ENCODE results near the gene TNFSF10. TPM values are rescaled to one million over a fixed set of nuclear protein-coding genes. Genes with fewer than 3 reads are reported as not detected.
A peak's percentile ranks its signal among the peaks of the same experiment; 100 is the strongest.
"Not testable (repeated sequence)": the region's sequence is repeated elsewhere in the genome, so short reads cannot be mapped to it uniquely, and the experiment has no call there.

TNFSF10 gene
- total RNA-seq, 1 experiment from 2014 or later = 23.8 TPM

DNA sequence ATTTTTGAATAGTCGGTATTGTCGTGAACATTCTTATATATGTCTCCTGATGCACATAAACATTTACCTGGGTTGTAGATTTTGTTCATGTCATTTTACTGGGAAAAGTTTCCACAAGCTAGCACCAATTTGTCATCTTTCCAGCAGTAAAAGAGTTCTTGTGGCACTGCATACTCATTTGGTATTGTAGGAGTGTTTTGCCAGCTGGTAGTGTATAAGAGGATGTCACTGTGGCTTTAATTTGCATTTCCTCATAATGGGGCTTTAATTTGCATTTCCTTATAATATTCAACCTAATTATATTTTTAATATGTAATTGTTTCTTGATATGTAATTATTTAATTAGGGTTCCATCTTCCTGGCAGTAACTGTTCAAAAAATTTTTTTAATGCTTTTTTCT lies 21.2 kb upstream of the TNFSF10 start:
- DNase-seq (ENCODE audit: low read depth) = no peak

DNA sequence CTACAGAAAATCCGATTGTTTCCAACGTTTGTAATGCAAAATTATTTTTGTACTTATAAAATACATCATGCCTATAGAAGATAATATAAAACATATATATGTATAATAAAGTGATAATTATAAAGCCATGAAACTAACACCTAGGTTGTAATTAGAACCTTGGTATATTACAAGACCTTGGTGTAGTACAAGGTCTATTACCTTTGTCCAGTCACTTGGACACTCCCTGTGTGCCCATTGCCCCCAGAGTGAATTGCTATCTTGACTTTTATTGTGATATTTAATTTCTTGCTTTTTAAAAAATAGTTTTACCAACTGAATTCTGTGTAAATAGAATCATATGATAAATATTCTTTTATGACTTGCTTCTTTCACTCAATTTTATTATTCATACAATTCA lies 20.7 kb upstream of the TNFSF10 start:
- DNase-seq (ENCODE audit: low read depth) = no peak

GRCh38 chr3:172543419-172543818 lies 20.2 kb upstream of the TNFSF10 start:
- DNase-seq (ENCODE audit: low read depth) = no peak

DNA sequence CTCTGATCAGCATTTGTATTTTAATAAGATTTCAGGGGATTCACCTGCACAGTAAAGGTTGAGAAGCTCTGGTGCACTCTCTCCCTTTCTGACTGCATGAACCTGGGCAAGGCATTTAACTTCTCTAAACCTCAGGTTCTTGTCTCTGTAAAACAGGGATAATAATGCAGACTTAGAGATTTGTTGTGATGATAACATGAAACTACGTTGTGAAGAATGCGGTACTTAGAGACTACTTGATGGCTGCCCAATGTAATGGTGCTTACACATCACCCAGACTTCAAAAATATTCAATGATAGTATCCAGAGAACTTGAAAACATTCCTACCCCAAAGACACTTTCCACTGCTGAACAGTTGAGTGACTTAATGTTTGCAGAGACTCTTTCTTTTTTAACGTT lies 19.8 kb upstream of the TNFSF10 start:
- DNase-seq (ENCODE audit: low read depth) = no peak

GRCh38 chr3:172541945-172542488 lies 18.8 kb upstream of the TNFSF10 start:
- no peak for DNase-seq (ENCODE audit: low read depth)

DNA sequence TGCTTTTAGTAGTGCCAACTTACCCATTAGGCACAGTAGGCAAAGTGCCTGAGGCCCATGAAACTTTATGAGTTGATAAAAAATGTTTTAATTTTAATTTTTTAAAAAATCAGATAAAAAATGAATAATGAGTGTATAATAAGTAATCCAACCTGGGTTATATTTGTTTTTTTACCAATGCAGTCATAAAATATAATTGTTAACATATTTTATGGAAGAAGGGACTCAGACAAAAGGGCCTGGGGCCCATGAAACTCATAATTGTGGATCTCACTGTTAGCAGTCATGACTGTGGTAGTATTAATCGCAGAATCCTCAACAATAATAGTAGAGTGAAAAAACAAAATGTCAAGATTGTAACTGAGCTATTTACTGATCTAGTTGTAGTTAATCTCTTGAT lies 16.8 kb upstream of the TNFSF10 start:
- DNase-seq (ENCODE audit: low read depth) = no peak

- DNase-seq (ENCODE audit: low read depth) = no peak
These were observed 16.0 kb upstream of the TNFSF10 start for GRCh38 chr3:172539273-172539672.

DNA sequence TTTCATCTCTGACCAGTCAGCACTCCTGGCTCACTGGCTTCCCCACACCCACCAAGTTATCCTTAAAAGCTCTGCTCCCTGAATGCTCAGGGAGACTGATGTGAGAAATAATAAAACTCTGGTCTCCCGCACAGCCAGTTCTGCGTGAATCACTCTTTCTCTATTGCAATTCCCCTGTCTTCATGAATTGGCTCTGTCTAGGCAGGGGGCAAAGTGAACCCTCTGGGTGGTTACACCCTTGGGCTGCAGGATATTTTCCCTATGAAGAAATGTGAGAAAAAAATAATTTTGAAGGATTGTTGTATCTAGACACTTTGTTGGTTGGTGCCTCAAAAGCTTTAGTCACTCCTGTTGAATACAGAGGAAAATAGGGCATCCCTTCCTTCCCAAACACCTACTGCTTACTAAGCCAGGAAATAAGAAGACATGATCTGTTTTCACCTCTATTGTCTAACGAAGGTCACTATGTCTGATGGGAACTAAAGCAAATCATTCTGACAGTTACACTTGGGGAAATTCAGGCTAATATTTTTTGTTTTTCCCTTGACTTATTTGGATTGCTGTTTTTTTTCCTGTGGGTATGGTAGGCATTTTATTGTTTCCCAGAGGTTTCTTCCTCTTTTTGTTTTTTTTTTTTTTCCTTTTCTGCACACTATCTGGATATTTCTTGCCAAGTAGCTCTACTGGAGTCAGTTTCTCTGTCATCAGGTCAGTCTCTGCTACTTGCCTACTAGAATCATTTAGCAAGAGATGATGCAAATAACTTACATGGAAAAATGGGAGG lies 15.3 kb upstream of the TNFSF10 start:
- DNase-seq (ENCODE audit: low read depth) = no peak

GRCh38 chr3:172537507-172538158 lies 14.4 kb upstream of the TNFSF10 start:
- no peak for DNase-seq (ENCODE audit: low read depth)

DNA sequence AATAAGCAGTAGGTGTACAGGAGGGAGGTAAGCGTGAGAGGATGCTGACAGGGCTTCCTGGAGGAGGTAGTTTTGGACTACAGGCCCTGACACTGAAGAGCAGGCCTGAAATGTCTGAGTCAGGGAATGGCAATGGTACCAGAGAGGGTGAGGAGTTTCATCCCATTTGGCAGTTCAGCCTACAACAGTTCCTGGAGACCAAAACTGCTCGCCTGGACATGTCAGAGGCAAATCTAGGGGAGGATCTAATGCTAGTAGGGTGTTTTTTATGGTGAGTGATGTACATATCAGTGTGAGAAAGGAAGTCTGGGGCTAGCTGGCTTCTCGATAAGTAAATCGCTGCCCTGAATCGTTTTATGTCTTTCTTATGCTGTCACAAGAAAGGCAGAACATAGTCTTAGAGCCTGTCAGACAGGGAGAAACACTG lies 13.8 kb upstream of the TNFSF10 start:
- DNase-seq (ENCODE audit: low read depth) = no peak

DNA sequence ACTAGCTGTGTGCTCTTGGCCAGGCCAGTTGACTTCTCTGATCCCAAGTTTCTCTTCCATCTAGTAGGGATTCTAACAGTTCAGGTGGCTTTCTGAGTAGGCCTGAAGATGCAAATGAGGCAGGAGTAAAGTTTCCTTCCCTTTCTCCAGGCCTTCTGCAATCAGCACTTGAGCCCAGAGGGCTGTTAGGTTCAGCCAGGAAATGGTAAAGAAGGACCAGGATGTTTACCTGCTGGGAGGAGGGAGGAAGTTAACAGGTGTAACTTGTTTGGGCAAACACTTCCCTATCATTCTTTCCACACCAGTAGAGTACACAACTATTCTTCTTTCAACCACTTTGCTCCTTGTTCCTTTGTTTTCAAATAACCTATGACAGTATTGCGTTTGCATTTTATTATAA lies 13.3 kb upstream of the TNFSF10 start:
- no peak for DNase-seq (ENCODE audit: low read depth)

DNA sequence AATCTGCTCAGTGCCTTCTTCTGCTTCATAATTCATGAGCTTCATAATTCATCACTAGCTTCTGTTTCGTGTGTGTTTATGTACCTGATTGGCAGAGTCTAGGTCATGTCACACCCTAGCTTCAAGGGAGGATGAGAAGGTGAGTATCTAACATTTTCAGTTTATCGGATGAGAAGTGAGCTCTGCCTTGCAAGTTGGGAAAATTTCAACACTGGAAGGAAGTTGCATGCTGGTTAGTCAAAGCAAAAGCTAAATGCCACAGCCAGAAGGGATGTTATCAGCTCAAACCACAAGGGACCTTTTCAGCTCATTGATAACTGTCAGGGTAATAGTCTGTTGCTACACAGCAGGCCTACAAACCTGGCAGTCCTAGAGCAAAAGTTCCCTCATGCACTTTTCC lies 7.3 kb upstream of the TNFSF10 start:
- no peak for DNase-seq (ENCODE audit: low read depth)

DNA sequence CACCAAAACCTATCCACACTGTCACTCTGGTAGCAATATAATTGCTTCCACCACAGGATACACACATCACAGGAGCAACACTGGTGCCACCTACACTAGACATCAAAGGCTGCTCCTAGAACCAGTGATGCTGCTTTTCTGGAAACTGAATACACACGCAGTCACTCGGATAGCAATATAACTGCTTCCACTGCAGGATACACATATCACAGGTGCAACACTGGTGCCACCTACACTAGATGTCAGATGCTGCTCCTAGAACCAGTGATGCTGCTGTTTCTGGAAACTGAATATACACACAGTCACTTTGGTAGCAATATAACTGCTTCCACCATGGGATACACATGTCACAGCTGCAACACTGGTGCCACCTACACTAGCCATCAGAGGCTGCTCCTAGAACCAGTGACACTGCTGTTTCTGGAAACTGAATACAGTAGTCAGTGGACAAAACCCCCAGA lies 6.9 kb upstream of the TNFSF10 start:
- no peak for DNase-seq (ENCODE audit: low read depth)

DNA sequence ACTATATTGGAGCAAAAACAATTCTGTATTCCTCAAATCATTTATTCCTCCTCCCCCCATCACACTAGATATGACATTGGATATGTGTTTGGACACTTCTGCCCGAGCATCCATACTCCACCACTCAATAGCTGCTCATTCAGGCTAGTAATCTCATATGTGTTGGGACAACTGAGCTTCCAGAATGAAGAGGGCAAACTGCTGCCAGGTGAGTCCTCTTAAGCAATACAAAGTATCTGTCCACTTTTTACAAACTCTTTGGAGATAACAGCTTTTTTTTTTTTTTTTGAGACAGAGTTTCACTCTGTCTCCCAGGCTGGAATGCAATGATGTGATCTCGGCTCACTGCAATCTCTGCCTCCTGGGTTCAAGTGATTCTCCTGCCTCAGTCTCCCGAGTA lies 5.4 kb upstream of the TNFSF10 start:
- no peak for DNase-seq (ENCODE audit: low read depth)

GRCh38 chr3:172527306-172527705 lies 4.1 kb upstream of the TNFSF10 start:
- no peak for DNase-seq (ENCODE audit: low read depth)

GRCh38 chr3:172525116-172525613 lies 1.9 kb upstream of the TNFSF10 start:
- DNase-seq (ENCODE audit: low read depth) = no peak

DNA sequence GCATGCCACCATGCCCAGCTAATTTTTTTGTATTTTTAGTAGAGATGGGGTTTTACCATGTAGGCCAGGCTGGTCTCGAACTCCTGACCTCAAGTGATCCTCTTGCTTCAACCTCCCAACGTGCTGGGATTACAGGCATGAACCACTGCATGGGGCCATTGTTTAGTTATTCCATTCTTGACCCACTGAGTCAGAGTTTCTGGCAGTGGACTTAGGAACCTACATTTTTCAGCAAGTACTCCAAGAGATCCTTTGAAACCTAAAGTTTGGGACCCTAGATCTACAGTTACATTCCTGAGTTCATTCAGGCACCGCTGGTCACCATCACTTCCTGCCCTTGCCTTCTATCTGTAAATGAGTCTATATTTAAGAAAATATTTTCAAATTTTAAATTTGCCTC lies 1.4 kb upstream of the TNFSF10 start:
- DNase-seq (ENCODE audit: low read depth) = no peak

DNA sequence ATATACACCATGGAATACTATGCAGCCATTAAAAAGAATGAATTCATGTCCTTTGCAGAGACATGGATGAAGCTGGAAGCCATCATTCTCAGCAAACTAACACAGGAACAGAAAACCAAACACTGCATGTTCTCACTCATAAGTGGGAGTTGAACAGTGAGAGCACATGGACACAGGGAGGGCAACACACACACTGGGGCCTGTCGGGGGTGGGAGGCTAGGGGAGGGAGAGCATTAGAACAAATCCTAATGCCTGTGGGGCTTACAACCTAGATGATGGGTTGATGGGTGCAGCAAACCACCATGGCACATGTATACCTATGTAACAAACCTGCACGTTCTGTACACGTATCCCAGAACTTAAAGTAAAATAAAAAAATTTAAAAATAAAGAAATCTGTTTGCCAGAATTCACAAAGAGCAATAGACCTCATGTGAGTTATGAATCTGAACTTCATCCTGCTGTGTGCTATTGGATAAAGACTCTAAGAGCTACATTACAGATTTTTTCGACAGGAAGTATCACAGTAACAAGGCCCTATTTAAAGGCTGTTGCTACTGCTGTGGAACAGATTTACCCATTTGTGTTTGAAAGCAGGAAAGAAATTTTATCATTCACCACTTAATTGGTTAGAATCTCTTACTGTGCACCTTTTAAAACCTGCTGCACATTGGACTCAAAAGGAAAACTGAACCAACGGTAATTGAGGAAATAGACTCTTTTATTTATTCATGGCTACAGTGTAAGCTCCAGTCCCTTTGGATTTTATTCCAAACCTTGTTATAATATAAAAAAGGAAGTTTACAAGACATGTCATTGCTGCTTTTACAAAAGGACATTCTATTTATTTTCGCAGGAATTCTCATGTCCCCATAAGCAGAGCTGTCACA lies 1.1 kb downstream of the TNFSF10 start:
- DNase-seq (ENCODE audit: low read depth) = not testable (repeated sequence)

DNA sequence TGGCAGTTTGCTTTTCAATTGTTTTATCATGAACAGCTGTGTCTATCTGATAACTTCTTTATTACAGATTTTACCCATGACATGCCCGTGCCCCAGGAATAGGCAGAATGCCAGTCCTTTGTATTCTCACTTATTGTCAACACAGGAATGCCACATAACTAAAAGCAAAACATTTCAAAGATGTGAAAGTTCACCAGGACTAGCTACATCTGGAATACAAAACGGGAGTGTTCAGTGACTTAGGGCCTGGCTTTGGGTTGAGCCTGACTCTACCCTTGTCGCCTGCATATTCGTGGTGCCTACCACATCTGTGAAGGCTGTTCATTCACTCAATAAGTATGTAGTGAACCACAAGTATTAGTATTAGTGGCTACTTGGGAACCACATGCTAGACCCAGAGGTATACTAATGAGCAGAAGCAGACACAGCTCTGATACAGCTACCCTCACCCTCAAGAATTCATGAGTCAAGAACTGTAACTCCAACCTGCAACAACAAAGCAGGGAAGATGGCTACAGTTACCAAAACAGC lies 2.9 kb downstream of the TNFSF10 start:
- DNase-seq (ENCODE audit: low read depth) = peak; percentile 84

GRCh38 chr3:172519740-172520139 lies 3.5 kb downstream of the TNFSF10 start:
- no peak for DNase-seq (ENCODE audit: low read depth)

GRCh38 chr3:172518929-172519640 lies 4.1 kb downstream of the TNFSF10 start:
- no peak for DNase-seq (ENCODE audit: low read depth)
